HG03521 (cell line): Measurements from ENCODE around the gene TAF5L.
"Not testable (repeated sequence)": the region's sequence is repeated elsewhere in the genome, so short reads cannot be mapped to it uniquely, and the experiment has no call there.

Experiments used
- ATAC-seq: cut with Tn5 transposase; IDR thresholded peaks from one replicate; pipeline ENCODE4 v1.9.1; 2021; ENCODE audit warnings: mild to moderate bottlenecking, moderate library complexity; ENCODE audit not compliant: unreplicated experiment

The TAF5L gene

DNA sequence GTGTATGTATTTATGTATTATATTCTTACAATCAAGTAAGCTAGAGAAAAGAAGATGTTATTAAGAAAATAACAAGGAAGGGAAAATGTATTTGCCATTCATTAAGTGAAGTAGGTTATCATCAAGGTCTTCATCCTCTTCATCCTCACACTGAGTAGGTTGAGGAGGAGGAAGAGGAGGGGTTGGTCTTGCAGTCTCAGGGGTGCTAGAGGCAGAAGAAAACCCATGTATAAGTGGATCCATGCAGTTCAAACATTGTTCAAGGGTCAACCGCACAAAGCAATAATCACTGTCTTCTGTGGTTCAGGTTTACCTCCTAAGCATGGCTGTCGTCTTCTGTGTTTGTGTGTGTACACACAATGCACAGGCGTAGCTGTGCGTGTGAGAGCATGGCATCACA lies 17.0 kb upstream of the TAF5L start:
- no peak for ATAC-seq

DNA sequence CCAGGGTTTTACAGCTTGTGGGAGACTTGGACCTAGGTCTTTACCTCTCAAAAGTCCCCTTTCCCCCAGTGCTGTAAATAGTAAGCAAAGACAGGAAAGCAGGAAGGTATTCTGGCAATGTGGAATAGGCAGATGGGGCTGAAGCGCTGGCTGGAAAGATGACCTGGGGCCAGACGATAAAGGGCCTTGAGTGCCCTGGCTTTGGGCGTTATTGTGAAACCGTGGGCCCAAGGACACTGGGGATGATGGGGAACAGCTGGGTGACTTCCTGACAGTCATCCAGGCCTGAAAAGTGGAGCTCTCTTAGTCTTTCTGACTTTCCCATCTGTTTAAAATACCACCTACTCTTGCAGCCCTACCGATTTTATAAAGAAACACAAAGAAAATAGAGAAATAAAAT lies 16.5 kb upstream of the TAF5L start:
- no peak for ATAC-seq

DNA sequence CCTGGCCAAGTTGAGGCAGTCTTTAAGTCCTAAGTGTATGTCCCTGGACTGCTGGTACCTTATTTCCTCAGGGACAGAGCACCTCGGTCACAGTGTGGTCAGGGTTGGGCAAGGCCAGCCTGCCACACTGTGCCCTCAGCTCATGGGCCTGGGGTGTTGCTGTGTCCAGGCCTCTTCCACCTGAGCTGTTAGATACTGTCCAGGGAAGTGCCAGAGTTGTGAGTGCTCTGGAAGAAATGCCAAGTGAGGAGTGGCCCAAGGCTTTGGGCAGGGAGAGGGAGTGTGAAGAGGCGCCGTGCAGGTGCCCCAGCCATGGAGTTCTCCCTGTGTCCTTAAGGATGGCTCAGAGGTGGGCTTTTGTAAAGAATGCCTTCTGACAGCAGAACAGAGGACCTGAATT lies 15.4 kb upstream of the TAF5L start:
- no peak for ATAC-seq

DNA sequence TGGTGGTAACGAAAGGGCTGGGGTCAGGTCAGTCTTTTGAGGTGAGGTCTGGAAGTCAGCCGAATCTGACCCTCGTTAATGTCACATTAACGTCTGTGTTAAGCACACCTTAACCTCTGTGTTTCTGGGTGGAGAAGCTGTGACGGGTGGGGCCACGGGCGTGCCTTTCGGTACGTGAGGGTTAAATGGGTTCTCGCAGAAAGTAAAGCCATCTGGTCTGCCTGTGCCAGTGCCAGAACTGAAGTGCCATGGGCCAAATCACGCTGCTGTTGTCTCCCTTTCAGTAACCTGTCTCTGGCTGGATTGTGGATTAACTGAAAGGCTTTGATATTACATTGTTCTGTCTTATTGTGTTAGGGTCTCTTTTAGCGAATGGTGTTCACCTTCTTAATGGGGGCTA lies 14.5 kb upstream of the TAF5L start:
- ATAC-seq, result no peak

DNA sequence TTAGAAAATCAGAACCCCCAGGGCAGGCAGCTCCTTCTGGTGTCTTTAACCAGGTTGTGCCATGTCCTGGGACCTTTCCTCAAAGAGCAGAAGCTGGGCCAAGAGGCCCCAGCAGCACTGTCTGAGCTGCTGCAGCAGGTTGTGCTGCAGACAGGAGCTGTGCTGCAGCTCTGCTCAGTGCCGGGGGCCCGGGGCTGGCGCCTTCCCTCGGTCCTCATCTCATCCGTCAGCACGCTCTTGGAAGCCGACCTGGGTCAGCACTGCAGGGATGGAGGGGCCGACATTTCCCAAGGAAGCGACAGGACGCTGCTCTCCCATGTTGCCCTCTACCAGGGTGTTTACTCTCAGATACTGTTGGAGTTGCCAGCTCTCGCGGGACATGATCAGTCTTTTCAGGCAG lies 11.8 kb upstream of the TAF5L start:
- ATAC-seq, result no peak

DNA sequence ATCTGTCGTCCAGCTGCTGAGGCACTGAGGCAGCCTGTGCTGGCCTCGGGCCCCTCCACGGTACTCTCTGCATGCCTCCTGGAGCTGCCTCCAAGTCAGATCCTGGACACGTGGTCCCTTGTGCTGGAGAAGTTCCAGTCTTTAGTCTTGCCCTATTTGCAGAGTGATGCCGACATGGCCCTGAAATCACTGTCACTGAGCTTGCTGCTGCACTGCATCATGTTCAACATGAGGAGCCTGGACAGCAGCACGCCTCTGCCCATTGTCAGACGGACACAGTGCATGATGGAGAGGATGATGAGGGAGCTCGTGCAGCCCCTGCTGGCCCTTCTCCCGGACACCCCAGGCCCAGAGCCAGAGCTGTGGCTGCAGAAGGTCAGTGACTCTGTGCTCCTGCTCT lies 10.1 kb upstream of the TAF5L start:
- no peak for ATAC-seq

DNA sequence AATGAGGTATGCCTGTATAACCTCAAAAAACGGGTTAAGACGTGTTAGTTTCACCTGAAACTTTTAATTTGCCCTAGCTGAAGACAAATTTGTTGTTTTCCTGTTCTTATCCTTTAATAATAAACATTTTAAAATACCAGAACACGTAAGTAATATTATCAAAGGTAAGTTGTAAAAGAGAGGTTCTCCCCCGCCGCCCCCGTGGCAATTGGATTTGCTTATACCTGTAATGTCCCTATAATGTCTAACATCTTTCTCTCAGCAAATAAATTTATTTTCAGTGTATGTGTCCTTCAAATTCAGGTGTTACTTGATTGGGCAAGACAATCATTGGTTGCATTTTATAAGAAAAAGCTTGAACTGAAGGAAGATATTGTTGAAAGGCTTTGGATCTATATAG lies 6.0 kb upstream of the TAF5L start:
- no peak for ATAC-seq

DNA sequence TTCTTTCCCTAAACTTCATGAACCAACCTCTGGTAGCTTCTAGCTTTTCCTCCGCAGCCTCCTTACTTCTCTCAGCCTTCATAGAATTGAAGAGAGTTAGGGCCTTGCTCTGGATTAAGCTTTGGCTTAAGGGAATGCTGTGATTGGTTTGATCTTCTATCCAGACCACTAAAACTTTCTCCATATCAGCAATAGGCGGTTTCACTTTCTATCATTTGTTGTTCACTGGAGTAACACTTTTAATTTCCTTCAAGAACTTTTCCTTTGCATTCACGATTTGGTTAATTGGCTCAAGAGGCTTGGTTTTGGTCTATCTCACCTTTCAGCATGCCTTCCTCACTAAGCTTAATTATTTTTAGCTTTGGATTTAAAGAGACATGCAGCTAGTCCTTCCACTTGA lies 5.2 kb upstream of the TAF5L start:
- ATAC-seq, result no peak

DNA sequence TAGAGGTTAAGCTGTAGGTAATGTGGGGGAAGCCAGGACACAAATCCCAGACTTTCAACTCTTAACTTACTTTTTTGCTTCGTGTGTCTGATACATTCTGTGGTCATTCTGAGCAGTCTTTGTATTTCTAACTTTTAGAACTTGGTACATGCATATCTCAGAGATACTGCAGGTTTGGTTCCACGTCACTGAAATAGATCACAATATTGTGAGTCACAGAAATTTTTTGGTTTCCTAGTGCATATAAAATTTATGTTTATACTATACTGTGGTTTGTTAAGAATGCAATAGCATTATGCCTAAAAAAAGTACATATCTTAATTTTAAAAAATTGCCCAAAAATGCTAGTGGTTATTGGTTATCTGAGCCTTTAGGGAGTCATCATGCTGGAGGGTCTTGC lies 3.3 kb upstream of the TAF5L start:
- ATAC-seq, result no peak

DNA sequence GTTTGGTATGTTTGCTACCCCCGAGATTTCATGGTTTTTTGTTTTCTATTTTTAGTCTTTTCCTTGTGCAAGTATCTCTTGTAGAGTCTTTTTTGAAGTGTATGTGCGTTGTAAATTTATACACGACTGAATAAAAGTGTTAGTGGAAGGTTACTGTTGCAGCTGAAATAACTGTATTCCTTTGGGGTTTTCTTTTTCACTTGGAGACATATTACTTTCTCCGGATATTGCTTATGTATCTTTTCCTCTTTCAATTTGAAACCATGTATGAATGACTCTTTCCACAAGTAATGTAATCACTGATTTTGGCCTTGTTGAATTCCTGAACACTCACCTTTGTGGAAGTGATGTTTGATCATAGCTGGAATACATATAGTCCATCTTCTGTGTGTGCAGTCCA lies 1.1 kb upstream of the TAF5L start:
- no peak for ATAC-seq

DNA sequence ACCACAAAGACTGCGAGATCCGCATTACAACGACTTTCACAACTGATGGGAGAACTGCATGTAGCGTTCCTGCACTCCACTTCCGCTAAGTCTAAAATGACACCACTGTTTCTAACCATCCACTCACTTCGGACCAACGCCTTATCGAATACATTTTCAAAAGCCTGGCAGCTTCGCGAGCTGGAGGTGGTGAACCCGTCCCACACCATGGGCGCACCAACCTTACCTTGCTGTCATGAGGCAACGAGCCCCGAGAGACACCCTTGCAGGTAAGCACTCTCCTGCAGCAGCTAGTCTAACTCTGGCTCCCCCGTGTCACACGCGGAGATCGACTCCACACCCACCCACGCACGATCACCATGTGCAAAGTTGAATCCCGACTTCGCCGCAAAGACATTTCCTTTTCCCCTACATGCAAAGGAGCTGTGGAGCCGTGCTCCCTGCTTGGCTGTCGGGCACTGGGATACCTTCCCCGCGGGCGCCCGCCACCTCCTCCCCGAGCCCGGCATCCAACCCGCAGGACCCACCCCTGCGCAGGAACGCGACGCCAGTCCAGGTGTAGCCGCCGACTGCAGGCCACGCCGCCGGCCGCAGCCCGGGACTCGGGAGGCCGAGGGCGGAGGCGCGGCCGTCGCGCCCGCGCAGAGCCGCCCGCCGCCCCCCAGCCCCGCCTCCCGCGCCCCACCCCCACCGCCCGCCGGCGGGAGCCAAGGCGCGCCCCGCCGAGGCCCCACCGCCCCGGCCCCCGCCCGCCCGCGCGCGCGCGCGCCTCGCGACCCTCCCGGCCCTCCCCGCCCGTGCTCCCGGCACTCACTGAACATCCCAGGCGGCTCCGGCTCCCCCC lies 629 bp downstream of the TAF5L start:
- peak; percentile 39 for ATAC-seq

DNA sequence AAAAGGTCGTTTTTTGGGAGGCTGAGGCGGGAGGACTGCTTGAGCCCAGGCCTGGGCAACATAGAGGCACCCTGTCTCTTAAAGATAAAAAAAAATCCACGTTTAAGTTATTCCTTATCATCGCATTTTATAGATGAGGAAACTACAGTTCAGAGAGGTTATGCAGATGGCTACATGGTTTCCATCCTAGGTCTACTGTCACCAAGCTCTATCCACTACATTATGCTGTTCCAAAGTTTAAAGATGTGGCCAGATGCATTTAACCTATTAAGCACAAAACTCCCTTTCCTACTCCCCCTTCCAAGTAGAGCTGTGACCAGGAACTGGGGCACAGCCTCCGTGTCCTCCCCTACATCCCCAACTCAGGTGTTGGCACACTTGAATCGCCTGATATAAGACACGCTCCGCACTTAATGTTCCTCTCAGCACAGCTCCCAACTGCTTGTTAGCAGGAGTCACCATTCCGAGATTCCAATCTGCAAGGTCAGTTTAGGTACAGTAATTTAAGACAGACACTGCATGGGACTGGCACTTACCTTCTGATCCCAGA lies 1.3 kb downstream of the TAF5L start:
- ATAC-seq, result no peak

DNA sequence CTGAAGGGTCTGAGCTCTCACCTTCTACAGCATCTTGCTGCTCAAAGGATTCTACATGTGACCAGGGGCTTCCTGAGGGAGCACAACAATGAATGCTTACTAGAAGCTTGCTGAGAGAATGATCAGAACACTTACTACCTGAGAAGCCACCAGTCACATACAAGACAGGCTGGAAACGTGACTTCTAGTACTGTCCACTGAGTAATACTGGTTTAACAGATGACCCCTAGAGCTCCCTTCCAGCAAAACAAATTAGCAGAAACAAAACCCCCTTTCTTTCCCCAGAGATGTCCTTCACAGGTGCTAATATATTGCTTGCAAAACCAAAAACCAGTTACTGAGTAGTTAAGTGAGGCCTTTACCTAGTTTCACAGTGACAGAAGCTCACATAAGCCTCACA lies 2.1 kb downstream of the TAF5L start:
- ATAC-seq, result no peak

DNA sequence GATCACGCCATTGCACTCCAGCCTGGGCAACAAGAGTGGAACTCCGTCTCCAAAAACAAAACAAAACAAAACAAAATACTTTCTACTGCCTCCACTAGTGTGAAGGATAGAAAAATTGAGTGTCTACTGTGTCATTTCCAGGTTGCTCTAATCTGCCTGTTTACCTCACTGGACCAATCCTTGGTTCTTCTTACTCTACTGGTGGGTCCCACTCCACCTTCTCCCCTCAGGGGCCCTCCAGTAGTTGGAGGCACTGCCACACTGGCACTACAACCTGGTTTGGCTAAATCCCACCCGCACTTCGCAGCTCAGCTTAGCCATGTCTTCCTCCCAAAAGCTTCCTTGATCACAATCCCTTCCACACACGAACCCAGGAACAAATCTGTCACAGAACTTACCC lies 2.7 kb downstream of the TAF5L start:
- no peak for ATAC-seq

DNA sequence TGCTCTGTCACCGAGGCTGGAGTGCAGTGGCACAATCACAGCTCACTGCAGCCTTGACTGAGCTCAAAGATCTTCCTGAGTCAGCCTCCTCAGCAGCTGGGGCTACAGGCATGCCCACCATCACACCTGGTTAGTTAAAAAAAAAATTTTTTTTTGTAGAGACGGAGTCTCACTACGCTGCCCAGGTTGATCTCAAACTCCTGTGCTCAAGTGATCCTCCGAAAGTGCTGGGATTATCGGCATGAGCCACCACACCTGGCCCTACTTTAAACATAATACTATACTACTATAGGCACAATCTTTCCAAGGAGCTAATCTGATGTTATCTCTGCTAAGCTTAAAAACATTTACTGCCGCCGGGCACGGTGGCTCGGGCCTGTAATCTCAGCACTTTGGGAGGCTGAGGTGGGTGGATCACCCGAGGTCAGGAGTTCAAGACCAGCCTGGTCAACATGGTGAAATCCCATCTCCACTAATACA lies 3.2 kb downstream of the TAF5L start:
- ATAC-seq, result not testable (repeated sequence)

DNA sequence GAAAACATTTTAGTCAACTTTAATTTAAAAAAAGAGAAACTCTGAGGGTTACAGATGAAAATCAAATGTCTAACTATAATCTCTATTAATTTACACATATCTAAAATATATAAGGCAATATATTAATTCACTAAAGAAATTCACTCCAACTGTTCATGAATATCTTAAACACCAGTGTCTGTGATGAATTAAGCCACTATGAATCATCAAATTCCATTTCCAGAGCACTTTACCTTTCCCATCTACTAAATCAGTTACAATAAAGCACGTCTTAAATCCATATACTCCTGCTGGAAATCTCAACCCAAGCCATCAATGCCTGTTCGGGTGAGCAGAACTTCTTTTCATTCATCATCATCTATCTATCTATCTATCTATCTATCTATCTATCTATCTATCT lies 4.3 kb downstream of the TAF5L start:
- ATAC-seq, result no peak

DNA sequence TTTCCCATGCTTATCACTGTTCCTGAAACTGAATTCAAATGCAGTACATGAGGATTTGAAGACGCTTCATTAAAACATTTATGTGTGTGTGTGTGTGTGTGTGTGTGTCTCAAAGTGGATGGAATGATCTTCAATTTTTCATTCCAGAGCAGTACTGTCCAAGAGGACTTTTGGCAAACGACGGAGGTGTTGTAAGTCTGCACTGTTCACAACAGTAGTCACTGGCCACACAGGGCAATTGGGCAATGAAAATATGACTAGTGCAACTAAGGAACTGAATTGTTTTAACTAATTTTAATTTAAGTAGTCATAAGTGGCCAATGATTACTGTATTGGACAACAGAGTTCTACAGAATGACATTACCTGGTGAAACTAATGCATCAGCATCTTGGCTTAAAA lies 5.0 kb downstream of the TAF5L start:
- ATAC-seq, result no peak

DNA sequence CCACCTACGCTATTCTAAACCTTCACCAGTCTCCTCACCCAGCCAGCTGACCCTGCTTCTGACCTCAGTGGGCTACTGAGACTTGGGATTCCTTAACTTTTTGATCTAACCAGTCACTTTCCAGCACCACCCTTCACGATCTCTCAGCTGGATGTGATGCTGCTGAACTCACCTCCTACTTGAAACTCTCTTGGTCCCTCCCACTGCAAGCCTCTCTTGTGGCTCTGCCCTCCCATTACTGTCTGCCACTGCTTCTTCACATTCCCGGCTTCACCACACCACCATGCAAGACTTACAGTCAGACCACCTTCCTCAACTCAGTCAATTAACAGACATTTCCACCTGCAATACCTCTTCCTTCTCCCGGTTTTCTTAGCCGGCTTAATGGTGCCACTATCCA lies 6.3 kb downstream of the TAF5L start:
- no peak for ATAC-seq

DNA sequence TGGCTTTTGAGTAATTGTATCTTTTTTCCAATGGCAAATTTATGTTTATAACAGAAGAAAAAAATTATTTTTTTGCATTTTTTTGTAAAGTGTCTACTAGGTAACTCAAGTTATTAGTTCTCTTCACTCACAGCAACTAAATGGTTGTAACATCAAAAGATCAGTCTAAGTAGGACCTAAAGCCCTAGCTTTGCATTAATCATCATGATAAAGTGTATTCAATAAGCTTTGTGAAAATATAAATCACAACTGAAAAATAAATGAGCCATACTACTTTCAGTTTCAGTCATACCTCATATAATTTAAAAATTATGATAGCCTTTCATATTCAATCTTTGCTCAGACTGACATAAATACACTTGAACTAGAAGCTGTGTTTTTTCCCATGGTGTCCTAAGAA lies 6.9 kb downstream of the TAF5L start:
- ATAC-seq, result no peak

DNA sequence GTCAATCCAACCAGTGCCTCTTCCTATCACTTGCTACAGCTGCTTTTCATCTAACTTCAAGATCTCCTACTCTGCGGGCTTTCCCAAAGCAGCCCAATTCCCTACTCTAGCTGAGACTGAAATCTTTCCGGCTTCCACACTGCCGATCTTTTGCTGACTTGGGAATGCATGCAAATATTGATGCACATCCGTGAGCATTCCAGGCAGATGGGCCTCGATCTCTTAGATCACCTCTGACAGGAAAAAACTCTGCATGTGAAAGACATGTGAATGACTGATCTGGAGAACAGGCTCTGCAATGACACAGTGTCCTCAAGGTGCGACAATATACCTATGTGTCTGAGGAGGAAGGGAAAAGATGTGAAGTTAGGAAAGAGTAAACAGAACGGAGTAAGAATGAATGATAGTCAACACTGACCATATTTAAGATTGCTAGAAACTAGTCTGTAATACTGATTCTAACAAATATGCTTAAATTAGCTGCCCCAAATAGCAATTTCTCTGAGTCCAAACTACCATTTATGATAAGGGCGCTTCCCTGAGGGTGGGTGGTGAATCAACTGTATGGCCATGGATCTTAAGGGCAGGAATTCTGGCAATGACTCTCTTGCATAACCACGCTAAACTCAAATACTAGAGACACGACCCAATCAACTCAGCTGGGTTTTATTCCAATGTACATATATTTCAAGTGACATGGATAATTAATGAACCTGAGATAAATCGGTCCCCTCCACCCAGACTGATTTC lies 8.4 kb downstream of the TAF5L start:
- no peak for ATAC-seq

DNA sequence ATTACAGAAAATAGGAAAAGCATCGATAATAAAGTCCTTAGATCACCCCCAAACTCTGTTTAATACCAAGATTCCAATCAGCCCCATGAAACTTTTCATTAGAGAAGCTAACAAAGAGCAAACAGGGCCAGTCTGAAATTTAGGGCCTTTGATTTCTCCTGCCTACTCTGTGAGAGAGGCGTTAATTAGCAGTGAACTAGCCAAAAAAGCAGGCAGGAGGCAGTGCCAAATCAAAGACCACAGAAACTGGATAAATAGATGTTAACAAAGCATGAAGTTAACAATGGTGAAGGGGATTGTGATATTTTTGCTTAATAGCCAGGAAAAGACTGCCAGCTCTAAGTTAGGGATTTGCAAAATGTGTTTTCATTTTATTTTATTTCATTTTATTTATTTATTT lies 11.2 kb downstream of the TAF5L start:
- ATAC-seq, result no peak

DNA sequence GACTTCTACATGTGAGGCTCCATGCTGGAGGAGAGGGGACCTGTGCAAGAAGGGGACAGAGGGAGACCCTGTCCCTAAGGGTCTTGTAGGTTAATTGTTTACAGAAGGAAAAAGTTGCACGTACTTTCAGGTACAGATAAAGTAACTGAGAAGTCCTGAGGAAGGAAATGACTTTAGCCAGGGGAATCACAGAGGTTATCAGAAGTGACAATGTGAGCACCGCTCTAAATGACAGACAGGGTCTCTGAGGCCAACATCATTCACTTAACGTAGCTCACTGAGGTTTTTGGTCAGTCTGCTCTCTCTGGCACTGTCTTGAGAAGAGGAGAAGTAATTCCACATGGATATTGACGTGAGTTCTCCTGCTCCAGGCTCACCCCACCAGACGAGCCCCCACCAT lies 12.0 kb downstream of the TAF5L start:
- ATAC-seq, result no peak
